ENCODE measurements around the gene SCGB3A1. TPM values are rescaled to one million over a fixed set of nuclear protein-coding genes. Genes with fewer than 3 reads are reported as not detected.

The SCGB3A1 gene
- total RNA-seq, 1 experiment from 2014 or later, result not detected

GRCh38 chr5:180618829-180619562 lies 27.7 kb upstream of the SCGB3A1 start:
- peak overlapping the region; percentile 62 to 78 for H3K4me3 Mint-ChIP-seq
- peak overlapping the region; percentile 18 for H3K4me2 ChIP-seq (ENCODE audit: insufficient read depth, insufficient read length, low read length)

More at GRCh38 chr5:180618829-180619562, 27.7 kb upstream of the SCGB3A1 start:
- Histone ChIP-seq H2AFZ (ENCODE audit: low read length) (no peak overlapping the region), H3K14ac (ENCODE audit: insufficient read depth, low read length) (peak overlapping the region; percentile 74; the same call in 1 of the 2 replicates), H2BK20ac (ENCODE audit: low read depth, low read length, poor library complexity, severe bottlenecking) (no peak overlapping the region), H3K4ac (ENCODE audit: low read depth, low read length) (no peak overlapping the region), H2BK120ac (ENCODE audit: low read depth, low read length, poor library complexity, severe bottlenecking) (no peak overlapping the region), H4K91ac (ENCODE audit: insufficient read length, low read depth, low read length) (no peak overlapping the region), H3K23ac (ENCODE audit: insufficient read length, low read depth, low read length) (no peak overlapping the region), H4K8ac (replicated peaks; ENCODE audit: insufficient read length, low read depth, low read length) (no peak overlapping the region), H3K27ac (ENCODE audit: insufficient read length, low read depth, low read length) (no peak overlapping the region), H2BK5ac (ENCODE audit: insufficient read length, low read length) (no peak overlapping the region), H4K5ac (ENCODE audit: insufficient read length, low read depth, low read length) (no peak overlapping the region), H2BK15ac (ENCODE audit: low read depth, low read length) (no peak overlapping the region), H4K20me1 (ENCODE audit: control insufficient read depth, insufficient read depth, insufficient read length) (no peaks in the 10 kb centered on the region), H3K9ac (ENCODE audit: extremely low read depth, insufficient read length, low read length) (no peak overlapping the region), H3K4me1 (ENCODE audit: insufficient read depth, low read length) (no peaks in the 10 kb centered on the region), H2BK12ac (ENCODE audit: insufficient read length, low read depth, low read length) (no peak overlapping the region), H3K79me1 (ENCODE audit: insufficient read depth, low read depth, low read length, poor library complexity, severe bottlenecking) (no peaks in the 10 kb centered on the region), H3K56ac (ENCODE audit: insufficient read length, low read depth, low read length) (no peak overlapping the region), H3K27me3 (ENCODE audit: insufficient read depth, low read length) (peaks cover 3% of the 10 kb centered on the region; the same call in 1 of the 2 replicates), H3K18ac (ENCODE audit: insufficient read length, low read depth, low read length) (no peak overlapping the region), H3T11ph (ENCODE audit: low read length) (no peak overlapping the region), H3K79me2 (ENCODE audit: insufficient read depth, low read length) (no peaks in the 10 kb centered on the region), H2AK5ac (ENCODE audit: insufficient read length, low read length) (no peak overlapping the region), H3K23me2 (ENCODE audit: insufficient read length, low read depth, low read length, poor library complexity, severe bottlenecking) (peaks cover 4% of the 10 kb centered on the region), H3K9me3 (ENCODE audit: control insufficient read depth, low read depth, low read length) (no peaks in the 10 kb centered on the region)
- WGBS (ENCODE audit: extremely low coverage, insufficient read length, low lambda C conversion rate), result no CpG with 5 or more reads among the region's 90 CpGs
- TF ChIP-seq, protein P1, sequence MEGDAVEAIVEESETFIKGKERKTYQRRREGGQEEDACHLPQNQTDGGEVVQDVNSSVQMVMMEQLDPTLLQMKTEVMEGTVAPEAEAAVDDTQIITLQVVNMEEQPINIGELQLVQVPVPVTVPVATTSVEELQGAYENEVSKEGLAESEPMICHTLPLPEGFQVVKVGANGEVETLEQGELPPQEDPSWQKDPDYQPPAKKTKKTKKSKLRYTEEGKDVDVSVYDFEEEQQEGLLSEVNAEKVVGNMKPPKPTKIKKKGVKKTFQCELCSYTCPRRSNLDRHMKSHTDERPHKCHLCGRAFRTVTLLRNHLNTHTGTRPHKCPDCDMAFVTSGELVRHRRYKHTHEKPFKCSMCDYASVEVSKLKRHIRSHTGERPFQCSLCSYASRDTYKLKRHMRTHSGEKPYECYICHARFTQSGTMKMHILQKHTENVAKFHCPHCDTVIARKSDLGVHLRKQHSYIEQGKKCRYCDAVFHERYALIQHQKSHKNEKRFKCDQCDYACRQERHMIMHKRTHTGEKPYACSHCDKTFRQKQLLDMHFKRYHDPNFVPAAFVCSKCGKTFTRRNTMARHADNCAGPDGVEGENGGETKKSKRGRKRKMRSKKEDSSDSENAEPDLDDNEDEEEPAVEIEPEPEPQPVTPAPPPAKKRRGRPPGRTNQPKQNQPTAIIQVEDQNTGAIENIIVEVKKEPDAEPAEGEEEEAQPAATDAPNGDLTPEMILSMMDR (conservative IDR thresholded peaks at IDR 0.05), result peak; percentile 76
- H3K27me3 Mint-ChIP-seq (ENCODE audit: low read depth), result peaks cover 17% of the 10 kb centered on the region
- peak; percentile 76 for DNase-seq
- H3K36me3 Mint-ChIP-seq (ENCODE audit: insufficient read depth in 1 of 3, low read depth in 3 of 3), result peaks cover 0 to 5% (median 0%) of the 10 kb centered on the region in 3 experiments; a peak in 3 of 7 replicates
- H3K4me1 Mint-ChIP-seq, result peaks cover 6 to 8% of the 10 kb centered on the region in 2 experiments; a peak in 3 of 4 replicates
- H3K9me3 Mint-ChIP-seq, result no peaks in the 10 kb centered on the region
- H3K27ac Mint-ChIP-seq, result no peak overlapping the region
